GM18861 (cell line): ENCODE measurements around the gene TRAF7.
A peak's percentile ranks its signal among the peaks of the same experiment; 100 is the strongest.

ENCODE experiments used
- ATAC-seq: cut with Tn5 transposase; IDR thresholded peaks from one replicate; pipeline ENCODE4 v1.9.1; 2021; ENCODE audit not compliant: unreplicated experiment

The TRAF7 gene

DNA sequence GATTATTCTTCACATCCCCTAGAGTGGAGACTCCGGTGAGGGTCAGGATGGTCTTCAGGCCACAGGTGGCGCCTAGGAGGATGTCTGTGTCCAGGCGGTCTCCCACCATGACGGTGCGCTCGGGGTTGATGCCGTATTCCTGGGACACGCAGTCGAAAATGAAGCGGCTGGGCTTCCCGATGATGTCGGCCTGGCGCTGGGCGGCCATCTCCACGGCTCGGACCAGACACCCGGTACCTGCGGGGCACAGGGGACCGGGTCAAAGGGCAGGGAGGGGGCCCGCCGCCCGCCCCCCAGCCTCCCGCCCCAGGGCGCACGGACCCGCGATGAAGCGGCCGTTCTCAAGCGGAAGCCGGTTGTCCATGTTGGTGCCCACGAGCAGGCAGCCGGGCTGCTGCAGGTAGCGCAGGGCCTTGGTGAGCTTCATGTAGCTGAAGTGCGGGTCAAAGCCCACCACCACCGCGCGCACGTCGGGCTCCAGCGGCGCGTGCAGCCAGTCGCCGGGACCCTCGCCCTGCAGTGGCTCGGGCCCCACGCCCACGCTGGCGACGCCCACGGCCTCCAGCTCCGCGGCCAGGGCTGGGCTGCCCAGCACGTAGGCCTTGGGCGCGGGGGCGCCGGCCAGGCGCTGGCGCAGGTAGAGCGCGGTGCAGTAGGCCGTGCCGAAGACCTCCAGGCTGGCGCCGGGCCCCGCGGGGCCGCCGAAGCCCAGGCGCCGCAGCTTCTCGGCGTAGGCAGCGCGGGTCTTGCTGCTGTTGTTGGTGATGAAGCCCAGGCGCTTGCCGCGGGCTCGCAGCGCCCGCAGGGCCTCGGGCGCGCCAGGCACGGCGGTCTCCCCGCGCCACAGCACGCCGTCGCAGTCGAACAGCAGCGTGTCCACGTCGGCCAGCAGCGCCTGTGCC is 58.5 kb downstream of the TRAF7 start:
- ATAC-seq = peak; percentile 10

DNA sequence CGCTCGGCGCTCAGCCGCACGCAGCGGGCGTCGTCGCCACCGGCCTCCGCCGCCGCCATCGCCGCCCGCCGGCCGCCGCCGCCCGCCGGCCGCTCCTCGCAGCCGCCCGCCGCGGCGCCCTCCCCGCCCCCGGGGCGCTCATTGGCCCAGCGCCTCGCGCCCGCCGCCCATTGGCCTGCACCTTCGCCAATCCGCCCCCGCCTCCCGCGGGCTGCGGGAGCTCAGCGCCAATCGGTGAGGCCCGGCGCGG is 59.1 kb downstream of the TRAF7 start, which contains the start of gene PGP:
Gene PGP (minus strand): TSS at position 122 of the 250 bp plus-strand sequence. CDS start 63 bp downstream, at position 59.
- peak; percentile 76 for ATAC-seq

DNA sequence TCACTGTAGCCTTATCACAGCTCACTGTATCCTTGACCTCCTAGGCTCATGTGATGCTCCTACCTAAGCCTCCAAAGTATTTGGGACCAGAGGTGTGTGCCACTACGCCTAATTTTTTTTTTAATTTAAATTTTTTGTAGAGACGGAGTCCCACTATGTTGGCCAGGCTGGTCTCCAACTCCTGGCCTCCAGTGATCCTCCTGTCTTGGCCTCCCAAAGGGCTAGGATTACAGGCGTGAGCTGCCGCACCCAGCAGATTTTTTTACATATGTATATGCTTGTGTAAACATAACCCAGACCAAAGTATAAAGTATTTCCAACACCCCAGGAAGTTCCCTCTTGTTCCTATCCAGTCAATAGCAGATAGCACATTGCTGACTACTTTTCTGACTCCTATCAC is 60.7 kb downstream of the TRAF7 start:
- no peak for ATAC-seq

DNA sequence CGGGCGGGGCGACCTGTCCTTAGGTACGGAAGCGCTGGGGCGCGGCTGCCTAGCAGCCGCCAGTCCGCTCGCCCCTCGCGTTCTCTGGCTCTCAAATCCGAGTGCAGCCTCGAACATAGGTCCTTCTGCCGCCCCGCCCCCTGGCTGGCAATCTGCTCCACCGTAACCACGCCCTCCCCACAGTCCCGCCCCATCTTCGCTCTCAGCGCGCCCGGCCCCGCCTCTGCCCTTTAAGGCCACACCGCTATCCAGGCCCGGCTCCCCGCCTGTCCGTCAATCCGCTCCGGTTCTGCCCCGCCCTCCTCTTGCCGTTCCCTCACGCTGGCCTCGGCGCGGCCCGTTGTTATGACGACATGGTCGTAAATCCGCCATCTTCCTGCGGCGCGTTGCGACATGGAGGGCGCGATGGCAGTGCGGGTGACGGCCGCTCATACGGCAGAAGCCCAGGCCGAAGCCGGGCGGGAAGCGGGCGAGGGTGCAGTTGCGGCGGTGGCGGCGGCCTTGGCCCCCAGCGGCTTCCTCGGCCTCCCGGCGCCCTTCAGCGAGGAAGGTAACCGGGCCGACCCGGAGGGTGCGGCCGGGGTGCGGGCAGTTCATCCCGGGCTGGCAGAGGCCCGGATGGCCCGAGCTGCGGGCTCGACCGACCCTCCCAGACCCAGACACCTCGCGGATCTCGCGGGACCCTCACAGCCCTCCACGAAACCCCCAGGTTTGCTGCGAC is 67.8 kb downstream of the TRAF7 start, which contains the start of gene E4F1:
Gene E4F1 (plus strand): TSS at position 371 of the 721 bp plus-strand sequence. CDS start 23 bp downstream, at position 394.
- ATAC-seq = peak; percentile 86

- ATAC-seq = peak; percentile 5
Measured at GRCh38 chr16:2223942-2224486, 68.4 kb downstream of the TRAF7 start.

DNA sequence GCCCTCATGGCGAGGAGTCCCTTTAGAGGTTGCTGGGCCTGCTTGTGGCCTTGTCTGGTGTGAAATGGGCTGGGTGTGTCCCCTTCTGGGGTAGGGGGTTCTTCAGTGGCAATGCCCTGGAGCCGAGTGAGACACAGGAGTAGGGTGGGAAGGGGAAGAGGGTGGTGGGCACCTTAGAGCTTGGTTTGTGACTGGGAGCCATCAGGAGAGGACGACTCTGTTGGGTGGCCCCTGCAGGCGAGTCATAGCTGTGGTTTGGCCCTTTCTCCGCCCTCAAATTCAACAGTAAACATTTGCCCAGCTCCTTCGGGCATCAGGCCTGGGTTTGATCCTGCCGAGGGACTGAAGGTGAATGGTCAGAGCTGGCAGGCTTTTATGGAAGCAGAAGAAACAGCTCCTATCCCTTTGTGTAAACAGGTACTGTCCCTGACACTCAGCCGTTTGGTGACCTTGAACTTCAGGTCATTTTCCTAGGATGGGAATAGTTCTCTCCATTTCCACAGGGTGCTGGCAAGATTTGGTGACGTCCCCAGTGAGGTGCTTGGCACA is 70.7 kb downstream of the TRAF7 start:
- no peak for ATAC-seq

DNA sequence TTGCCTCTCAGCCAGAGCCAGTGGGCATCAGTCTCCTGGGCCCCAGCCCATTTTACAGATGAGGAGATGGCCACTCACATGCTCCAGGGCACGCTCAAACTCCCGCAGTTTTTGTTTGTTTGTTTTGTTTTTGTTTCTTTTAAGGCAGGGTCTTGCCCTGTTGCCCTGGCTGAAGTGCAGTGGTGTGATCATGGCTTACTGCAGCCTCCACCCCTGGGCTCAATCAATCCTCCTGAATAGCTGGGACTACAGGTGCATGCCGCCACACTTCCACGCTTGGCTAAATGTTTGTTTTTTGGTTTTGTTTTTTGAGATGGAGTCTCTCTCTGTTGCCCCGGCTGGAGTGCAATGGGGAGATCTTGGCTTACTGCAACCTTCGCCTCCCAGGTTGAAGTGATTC is 71.3 kb downstream of the TRAF7 start:
- ATAC-seq = no peak
